PC-3 (cell line): ENCODE data around the gene ACTR2.

Source experiments
- CTCF ChIP-seq: fragments of 300-600 bp; sonication (generic); conservative IDR thresholded peaks from 2 replicates; pipeline ENCODE4 v1.5.1; 2017; ENCODE audit warnings: antibody characterized with exemption, low read depth, mild to moderate bottlenecking, low read length
- EZH2phosphoT487 ChIP-seq: fragments of 300-600 bp; sonication (generic); IDR thresholded peaks from 2 replicates; pipeline ENCODE4 v1.6.1; 2018; ENCODE audit warnings: mild to moderate bottlenecking, antibody characterized with exemption, low read length, borderline replicate concordance

- TF ChIP-seq CTCF, result no peak
- TF ChIP-seq EZH2phosphoT487, result no peak
Observed at GRCh38 chr2:65265671-65266045, 38.0 kb downstream of the ACTR2 start.
